Ovary (tissue), 3 donors: ENCODE results near the gene USP32.

ENCODE experiments used
- CTCF ChIP-seq, 3 donors: fragments of 450-650 bp in 2 of 3; fragments of 200-600 bp in 1 of 3; IDR thresholded peaks; one replicate each; pipeline versions ENCODE4 v1.5.1 to v1.8.0; 2016 to 2022; ENCODE audit warnings: antibody characterized with exemption in 3 of 3, mild to moderate bottlenecking in 1 of 3
- EP300 ChIP-seq: sonication (generic); formaldehyde crosslinking; IDR thresholded peaks from one replicate; pipeline ENCODE4 v1.6.1; 2017; ENCODE audit warnings: antibody characterized with exemption
- donor health status: DM: no; HTN: no; CAD: no.

GRCh38 chr17:60164697-60165096 is 227.2 kb downstream of the USP32 start:
- TF ChIP-seq CTCF (IDR thresholded peaks at IDR 0.05) (no peak), EP300 (no peak)
